Activated CD8-positive, alpha-beta T cell treated with anti-CD3 and anti-CD28 coated beads for 36 hours (primary cell): ENCODE data around the gene TBC1D23. TPM values are rescaled to one million over a fixed set of nuclear protein-coding genes. Genes with fewer than 3 reads are reported as not detected.
"Not testable (repeated sequence)": the region's sequence is repeated elsewhere in the genome, so short reads cannot be mapped to it uniquely, and the experiment has no call there.

Experiments used
- ATAC-seq: fragments of 200-7000 bp; cut with Tn5 transposase; one replicate; pipeline ENCODE4 v1.10.0; 2021; ENCODE audit warnings: mild to moderate bottlenecking, moderate library complexity
- CTCF ChIA-PET: fragments of 350-600 bp; sonication (Branson Sonifier 250); formaldehyde crosslinking; loops from one replicate; lab custom pipeline; 2021; ENCODE audit warnings: antibody characterized with exemption; lab: Charles Lee
- POLR2A ChIA-PET: fragments of 350-600 bp; sonication (Branson Sonifier 250); formaldehyde crosslinking; loops from one replicate; lab custom pipeline; 2021; ENCODE audit warnings: antibody characterized with exemption; lab: Charles Lee
- DNase-seq: peaks from one replicate; pipeline ENCODE4 v3.0.0-alpha.2; 2020
- H3K27ac Mint-ChIP-seq: one replicate; pipeline ENCODE4 v1.8.0; 2021; ENCODE audit warnings: mild to moderate bottlenecking, mixed read lengths
- H3K27me3 Mint-ChIP-seq: one replicate; pipeline ENCODE4 v1.8.0; 2021; ENCODE audit warnings: mixed read lengths
- H3K36me3 Mint-ChIP-seq: one replicate; pipeline ENCODE4 v1.8.0; 2021; ENCODE audit warnings: low read depth, mixed read lengths
- H3K4me1 Mint-ChIP-seq: one replicate; pipeline ENCODE4 v1.8.0; 2021; ENCODE audit warnings: low read depth, mixed read lengths
- H3K4me3 Mint-ChIP-seq: one replicate; pipeline ENCODE4 v1.8.0; 2021; ENCODE audit warnings: mild to moderate bottlenecking, moderate library complexity, mixed read lengths
- H3K9me3 Mint-ChIP-seq: one replicate; pipeline ENCODE4 v1.8.0; 2021; ENCODE audit warnings: mixed read lengths
- CTCF ChIP-seq: fragments of 200-600 bp; IDR thresholded peaks from one replicate; pipeline ENCODE4 v1.8.0; 2022; ENCODE audit warnings: antibody characterized with exemption, mild to moderate bottlenecking
- intact Hi-C: fragments of 100-400 bp; cut with micrococcal nuclease; formaldehyde crosslinking; loops from one replicate; pipeline ENCODE4 v1.10.0; 2022
- total RNA-seq, 2 experiments: library from RNA; stranded (reverse); gene quantifications; one replicate each; pipeline ENCODE4 v1.2.3, GENCODE V29; 2021

Gene TBC1D23
- total RNA-seq, 2 experiments from 2014 or later = 14.4 to 20.5 TPM

GRCh38 chr3:100334488-100335351, 73.9 kb downstream of the TBC1D23 start, which contains the start of gene NIT2:
TSS of gene NIT2 (plus strand) at chr3:100334757. CDS start at chr3:100334792, 35 bp downstream.
- ChIA-PET CTCF (interaction anchor here (0.7 to 3.0 kb wide), 7 partner anchors 9 to 266 kb away, joined by 3 to 15 read pairs (median 4); no protein-coding TSS in a partner anchor), POLR2A (interaction anchor here (0.6 to 3.9 kb wide), 9 partner anchors 7 to 115 kb away, joined by 3 to 34 read pairs (median 4); partner anchors contain the start of genes LNP1 and TOMM70)
- no peak for TF ChIP-seq CTCF
- peak within 1 kb of the TSS; percentile 93 for H3K27ac Mint-ChIP-seq
- H3K9me3 Mint-ChIP-seq = no peaks in the 10 kb centered on the region
- no peaks in the 10 kb centered on the region for H3K27me3 Mint-ChIP-seq
- peak within 1 kb of the TSS; percentile 85 for H3K4me3 Mint-ChIP-seq
- peaks cover 13% of the 10 kb centered on the region for H3K36me3 Mint-ChIP-seq
- intact Hi-C loops = no loop called here
- H3K4me1 Mint-ChIP-seq = peaks cover 15% of the 10 kb centered on the region
- peak; percentile 98 for ATAC-seq
- peak; percentile 89 for DNase-seq

- Mint-ChIP-seq H3K36me3 (peaks cover 13% of the 10 kb centered on the region), H3K4me1 (peaks cover 15% of the 10 kb centered on the region), H3K27ac (peak overlapping the region; percentile 93), H3K4me3 (peak overlapping the region; percentile 85), H3K27me3 (no peaks in the 10 kb centered on the region), H3K9me3 (no peaks in the 10 kb centered on the region)
- DNase-seq (peak; percentile 37), ATAC-seq (peak; percentile 25)
- TF ChIP-seq CTCF = no peak
- intact Hi-C loops = no loop called here
- ChIA-PET POLR2A (interaction anchor here (0.6 to 3.9 kb wide), 11 partner anchors 8 to 114 kb away, joined by 3 to 34 read pairs (median 3); partner anchors contain the start of genes LNP1 and TOMM70), CTCF (interaction anchor here (0.9 to 3.0 kb wide), 4 partner anchors 8 to 267 kb away, joined by 3 to 15 read pairs (median 4); no protein-coding TSS in a partner anchor)
Measured at GRCh38 chr3:100335434-100335833, 74.6 kb downstream of the TBC1D23 start.

GRCh38 chr3:100336229-100336628, 75.4 kb downstream of the TBC1D23 start:
- intact Hi-C loops, DNase-seq, ATAC-seq, H3K27me3 Mint-ChIP-seq, H3K9me3 Mint-ChIP-seq: not testable (repeated sequence)
- ChIA-PET CTCF (interaction anchor here (3.0 kb wide), 1 partner anchor 20 kb away, joined by 15 read pairs; no protein-coding TSS in a partner anchor), POLR2A (interaction anchor here (1.2 to 3.9 kb wide), 4 partner anchors 21 to 65 kb away, joined by 3 to 34 read pairs (median 8); partner anchors contain the start of genes LNP1 and TOMM70)
- Mint-ChIP-seq H3K4me1 (peaks cover 15% of the 10 kb centered on the region), H3K27ac (peak overlapping the region; percentile 16), H3K4me3 (peak overlapping the region; percentile 85), H3K36me3 (peaks cover 21% of the 10 kb centered on the region)

GRCh38 chr3:100338911-100339310, 78.1 kb downstream of the TBC1D23 start:
- Mint-ChIP-seq H3K9me3 (peaks cover 2% of the 10 kb centered on the region), H3K36me3 (peaks cover 37% of the 10 kb centered on the region), H3K4me3 (no peak overlapping the region), H3K27me3 (no peaks in the 10 kb centered on the region), H3K4me1 (peaks cover 20% of the 10 kb centered on the region), H3K27ac (no peak overlapping the region)
- intact Hi-C loops = no loop called here
- DNase-seq (no peak), ATAC-seq (no peak)
- POLR2A ChIA-PET = interaction anchor here (1.0 to 1.1 kb wide), 2 partner anchors 9 to 63 kb away, joined by 3 to 5 read pairs; partner anchors contain the start of gene LNP1
- CTCF ChIA-PET = interaction anchor here (0.6 to 2.1 kb wide), 5 partner anchors 10 to 291 kb away, joined by 3 to 6 read pairs (median 4); no protein-coding TSS in a partner anchor
- TF ChIP-seq CTCF = no peak

GRCh38 chr3:100339786-100340185, 79.0 kb downstream of the TBC1D23 start:
- Mint-ChIP-seq H3K4me1 (peaks cover 17% of the 10 kb centered on the region), H3K36me3 (peaks cover 43% of the 10 kb centered on the region), H3K27me3 (no peaks in the 10 kb centered on the region), H3K9me3 (peaks cover 2% of the 10 kb centered on the region), H3K27ac (no peak overlapping the region), H3K4me3 (no peak overlapping the region)
- intact Hi-C loops = no loop called here
- no peak for DNase-seq
- ChIA-PET POLR2A (interaction anchor here (0.6 to 1.2 kb wide), 4 partner anchors 8 to 456 kb away, joined by 3 to 6 read pairs (median 3); partner anchors contain the start of gene LNP1), CTCF (interaction anchor here (0.7 to 1.5 kb wide), 2 partner anchors 61 to 250 kb away, joined by 3 to 4 read pairs; no protein-coding TSS in a partner anchor)
- no peak for TF ChIP-seq CTCF
- no peak for ATAC-seq
